DOHH2 (cell line): Measurements from ENCODE around the gene EIPR1.

ENCODE experiments used
- H3F3A ChIP-seq: fragments of 200-600 bp; sonication (generic), shearing (Covaris generic); 2 replicates; pipeline ENCODE4 v1.6.0; 2016; ENCODE audit warnings: antibody characterized with exemption, mild to moderate bottlenecking; ENCODE audit not compliant: control insufficient read depth, insufficient read depth
- H3K27ac ChIP-seq: fragments of 200-600 bp; sonication (generic); 2 replicates; pipeline ENCODE4 v1.5.1; 2014; ENCODE audit warnings: low read depth, mild to moderate bottlenecking, low read length, moderate library complexity
- H3K27me3 ChIP-seq: fragments of 200-600 bp; sonication (generic); 2 replicates; pipeline ENCODE4 v1.6.1; 2014; ENCODE audit warnings: mild to moderate bottlenecking, low read length, mixed read lengths; ENCODE audit not compliant: control insufficient read depth
- H3K36me3 ChIP-seq: fragments of 200-600 bp; sonication (generic); 2 replicates; pipeline ENCODE4 v1.6.1; 2014; ENCODE audit warnings: mild to moderate bottlenecking, low read length, moderate library complexity, mixed read lengths; ENCODE audit not compliant: control insufficient read depth
- H3K4me1 ChIP-seq: fragments of 200-600 bp; sonication (generic); 2 replicates; pipeline ENCODE4 v1.6.1; 2014; ENCODE audit warnings: mild to moderate bottlenecking, low read length, mixed read lengths; ENCODE audit not compliant: control insufficient read depth
- H3K4me2 ChIP-seq: fragments of 200-600 bp; sonication (generic); 2 replicates; pipeline ENCODE4 v1.6.0; 2014; ENCODE audit warnings: mild to moderate bottlenecking, low read length, moderate library complexity
- H3K4me3 ChIP-seq: fragments of 200-600 bp; sonication (generic); 2 replicates; pipeline ENCODE4 v1.5.1; 2014; ENCODE audit warnings: mild to moderate bottlenecking, low read length, mixed read lengths
- H3K79me2 ChIP-seq: fragments of 200-600 bp; sonication (generic); 2 replicates; pipeline ENCODE4 v1.6.1; 2014; ENCODE audit warnings: mild to moderate bottlenecking, low read length, mixed read lengths; ENCODE audit not compliant: control insufficient read depth
- H3K9me2 ChIP-seq: fragments of 200-600 bp; sonication (generic); replicated peaks from 2 replicates; pipeline ENCODE4 v1.6.1; 2014; ENCODE audit warnings: mild to moderate bottlenecking, low read length, mixed read lengths; ENCODE audit not compliant: control insufficient read depth
- H3K9me3 ChIP-seq: fragments of 200-600 bp; sonication (generic); 2 replicates; pipeline ENCODE4 v1.6.1; 2014; ENCODE audit warnings: antibody characterized with exemption, low read length, mixed read lengths; ENCODE audit not compliant: control insufficient read depth, insufficient read depth
- H4K20me1 ChIP-seq: fragments of 200-600 bp; sonication (generic); 2 replicates; pipeline ENCODE4 v1.6.0; 2014; ENCODE audit warnings: low read depth, mild to moderate bottlenecking, antibody characterized with exemption, low read length, moderate library complexity; ENCODE audit not compliant: control insufficient read depth, insufficient read depth
- EZH2phosphoT487 ChIP-seq: fragments of 200-600 bp; sonication (generic); IDR thresholded peaks from 2 replicates; pipeline ENCODE4 v1.6.1; 2017; ENCODE audit warnings: borderline replicate concordance, mild to moderate bottlenecking, antibody characterized with exemption, low read length, moderate library complexity, mixed read lengths
- TF ChIP-seq, protein P1 (sequence below): fragments of 200-600 bp; sonication (generic); IDR thresholded peaks from one replicate; pipeline ENCODE4 v1.5.1; 2014; ENCODE audit warnings: antibody characterized with exemption, mild to moderate bottlenecking, low read depth, low read length; ENCODE audit not compliant: poor library complexity, severe bottlenecking

The EIPR1 gene

DNA sequence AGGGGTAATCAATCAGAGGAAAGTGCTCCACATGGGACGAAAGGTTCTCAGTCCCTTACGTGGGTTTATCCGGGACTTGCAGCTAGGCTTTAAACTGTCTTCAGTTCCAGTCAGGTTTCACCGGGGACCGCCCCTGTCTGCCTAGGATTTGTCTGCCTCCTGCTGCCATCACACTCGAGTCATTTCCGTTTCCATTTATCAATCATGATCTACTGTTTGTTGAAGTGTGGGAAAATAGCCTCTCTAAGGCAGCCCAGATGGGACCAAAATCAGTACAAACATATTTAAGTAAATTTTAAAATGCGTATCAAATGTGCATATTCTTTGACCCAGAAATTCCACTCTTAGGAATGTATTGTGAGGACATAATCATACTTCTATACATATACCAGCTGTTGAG is 12.4 kb upstream of the EIPR1 start:
- H3K4me3 ChIP-seq = no peak overlapping the region
- no peaks in the 10 kb centered on the region for H3K9me2 ChIP-seq
- TF ChIP-seq, protein P1, sequence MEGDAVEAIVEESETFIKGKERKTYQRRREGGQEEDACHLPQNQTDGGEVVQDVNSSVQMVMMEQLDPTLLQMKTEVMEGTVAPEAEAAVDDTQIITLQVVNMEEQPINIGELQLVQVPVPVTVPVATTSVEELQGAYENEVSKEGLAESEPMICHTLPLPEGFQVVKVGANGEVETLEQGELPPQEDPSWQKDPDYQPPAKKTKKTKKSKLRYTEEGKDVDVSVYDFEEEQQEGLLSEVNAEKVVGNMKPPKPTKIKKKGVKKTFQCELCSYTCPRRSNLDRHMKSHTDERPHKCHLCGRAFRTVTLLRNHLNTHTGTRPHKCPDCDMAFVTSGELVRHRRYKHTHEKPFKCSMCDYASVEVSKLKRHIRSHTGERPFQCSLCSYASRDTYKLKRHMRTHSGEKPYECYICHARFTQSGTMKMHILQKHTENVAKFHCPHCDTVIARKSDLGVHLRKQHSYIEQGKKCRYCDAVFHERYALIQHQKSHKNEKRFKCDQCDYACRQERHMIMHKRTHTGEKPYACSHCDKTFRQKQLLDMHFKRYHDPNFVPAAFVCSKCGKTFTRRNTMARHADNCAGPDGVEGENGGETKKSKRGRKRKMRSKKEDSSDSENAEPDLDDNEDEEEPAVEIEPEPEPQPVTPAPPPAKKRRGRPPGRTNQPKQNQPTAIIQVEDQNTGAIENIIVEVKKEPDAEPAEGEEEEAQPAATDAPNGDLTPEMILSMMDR = no peak
- no peak for TF ChIP-seq EZH2phosphoT487
- no peak overlapping the region for H3K4me2 ChIP-seq
- H3K27me3 ChIP-seq = no peaks in the 10 kb centered on the region
- H3F3A ChIP-seq = no peaks in the 10 kb centered on the region; the same call in 1 of the 2 replicates
- no peaks in the 10 kb centered on the region for H3K4me1 ChIP-seq
- H4K20me1 ChIP-seq = no peaks in the 10 kb centered on the region
- no peak overlapping the region for H3K27ac ChIP-seq
- peaks cover 61% of the 10 kb centered on the region for H3K79me2 ChIP-seq
- peaks cover 75% of the 10 kb centered on the region for H3K36me3 ChIP-seq
- H3K9me3 ChIP-seq = peaks cover 4% of the 10 kb centered on the region; the same call in 1 of the 2 replicates

DNA sequence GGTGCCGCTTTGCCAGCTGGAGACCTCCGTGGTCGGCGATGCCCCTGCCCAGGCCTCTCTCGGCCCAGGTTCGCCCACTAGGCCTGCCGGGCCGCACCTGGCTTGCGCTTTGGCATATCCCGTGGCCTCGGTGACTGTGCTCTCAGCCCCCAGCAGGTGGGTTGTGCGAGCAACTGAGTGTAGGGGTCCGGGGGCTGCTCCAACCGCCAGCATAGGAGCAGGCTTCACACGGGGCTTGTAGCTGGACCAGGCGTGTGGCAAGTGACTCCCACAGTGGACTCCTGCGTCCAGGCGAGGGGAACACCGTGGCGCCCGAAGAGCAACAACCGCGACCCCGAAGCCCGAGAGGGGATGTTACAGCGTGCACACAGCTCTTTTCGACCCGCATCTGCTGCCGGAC is 11.6 kb upstream of the EIPR1 start:
- no peaks in the 10 kb centered on the region for H3K9me2 ChIP-seq
- no peak for TF ChIP-seq EZH2phosphoT487
- TF ChIP-seq, protein P1 = no peak
- H3K4me1 ChIP-seq = no peaks in the 10 kb centered on the region
- no peak overlapping the region for H3K27ac ChIP-seq
- H3F3A ChIP-seq = no peaks in the 10 kb centered on the region
- no peak overlapping the region for H3K4me2 ChIP-seq
- H3K79me2 ChIP-seq = peaks cover 62% of the 10 kb centered on the region
- no peaks in the 10 kb centered on the region for H3K9me3 ChIP-seq
- H3K4me3 ChIP-seq = no peak overlapping the region
- no peaks in the 10 kb centered on the region for H3K27me3 ChIP-seq
- peaks cover 72% of the 10 kb centered on the region for H3K36me3 ChIP-seq
- H4K20me1 ChIP-seq = no peaks in the 10 kb centered on the region

DNA sequence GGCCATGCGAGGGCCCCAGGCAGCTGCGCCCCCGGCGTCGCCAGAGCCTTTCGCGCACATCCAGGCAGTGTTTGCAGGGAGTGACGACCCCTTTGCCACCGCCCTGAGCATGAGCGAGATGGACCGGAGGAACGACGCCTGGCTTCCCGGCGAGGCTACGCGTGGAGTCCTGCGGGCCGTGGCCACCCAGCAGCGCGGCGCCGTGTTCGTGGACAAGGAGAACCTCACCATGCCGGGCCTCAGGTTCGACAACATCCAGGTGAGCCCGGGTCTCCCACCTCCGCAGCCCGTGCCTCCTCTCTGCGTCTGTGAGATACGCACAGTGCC is 10.8 kb upstream of the EIPR1 start:
- H3K9me2 ChIP-seq = no peaks in the 10 kb centered on the region

More for the DNA sequence above, 10.8 kb upstream of the EIPR1 start:
- Histone ChIP-seq H3K4me3 (no peak overlapping the region), H3K4me2 (no peak overlapping the region), H3K9me3 (no peaks in the 10 kb centered on the region), H3K4me1 (no peaks in the 10 kb centered on the region), H3K27ac (no peak overlapping the region), H4K20me1 (no peaks in the 10 kb centered on the region), H3K27me3 (no peaks in the 10 kb centered on the region), H3F3A (no peaks in the 10 kb centered on the region), H3K36me3 (peaks cover 69% of the 10 kb centered on the region), H3K79me2 (peaks cover 67% of the 10 kb centered on the region)
- TF ChIP-seq, protein P1 = no peak
- no peak for TF ChIP-seq EZH2phosphoT487
